HPDE6-E6E7 (cell line): ENCODE data around the gene GART.
"Not testable (repeated sequence)": the region's sequence is repeated elsewhere in the genome, so short reads cannot be mapped to it uniquely, and the experiment has no call there.

Experiments used
- DNase-seq: peaks from one replicate; pipeline ENCODE4 v3.0.0; 2011; ENCODE audit warnings: missing footprints; ENCODE audit errors: extremely low spot score

The GART gene

DNA sequence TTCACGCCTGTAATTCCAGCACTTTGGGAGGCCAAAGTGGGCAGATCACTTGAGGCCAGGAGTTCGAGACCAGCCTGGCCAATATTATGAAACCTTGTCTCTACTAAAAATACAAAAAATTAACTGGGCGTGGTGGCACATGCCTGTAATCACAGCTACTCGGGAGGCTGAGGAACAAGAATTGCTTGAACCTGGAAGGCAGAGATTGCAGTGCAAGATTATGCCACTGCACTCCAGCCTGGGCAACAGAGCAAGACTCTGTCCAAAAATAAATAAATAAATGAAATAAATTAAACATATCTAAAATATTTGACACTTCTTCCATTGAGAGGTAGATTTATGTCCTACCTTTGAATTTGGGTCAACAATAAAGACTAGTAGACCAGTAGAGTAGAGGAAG lies 72.7 kb downstream of the GART start:
- DNase-seq, result not testable (repeated sequence)

- DNase-seq, result no peak
These were observed 80.2 kb downstream of the GART start for GRCh38 chr21:33461538-33462250.

DNA sequence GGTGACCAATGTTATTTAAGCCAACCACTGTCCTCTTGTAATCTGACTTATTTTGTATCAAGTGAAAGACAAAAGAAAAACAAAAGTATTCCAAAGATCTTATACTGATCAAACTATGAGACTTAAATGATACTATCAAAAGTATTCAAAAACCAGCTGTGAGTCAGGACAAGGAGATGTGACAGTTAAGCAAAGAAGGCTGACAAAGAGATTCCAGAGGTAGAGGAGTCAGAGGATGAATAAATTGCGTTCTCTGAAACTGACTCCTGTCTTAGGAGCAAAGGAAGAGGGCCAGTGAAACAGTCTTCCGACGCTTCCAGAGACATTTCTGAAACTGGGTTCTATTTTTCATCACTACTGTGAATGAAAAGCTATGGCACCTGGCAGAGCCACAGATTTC lies 83.1 kb downstream of the GART start:
- no peak for DNase-seq

DNA sequence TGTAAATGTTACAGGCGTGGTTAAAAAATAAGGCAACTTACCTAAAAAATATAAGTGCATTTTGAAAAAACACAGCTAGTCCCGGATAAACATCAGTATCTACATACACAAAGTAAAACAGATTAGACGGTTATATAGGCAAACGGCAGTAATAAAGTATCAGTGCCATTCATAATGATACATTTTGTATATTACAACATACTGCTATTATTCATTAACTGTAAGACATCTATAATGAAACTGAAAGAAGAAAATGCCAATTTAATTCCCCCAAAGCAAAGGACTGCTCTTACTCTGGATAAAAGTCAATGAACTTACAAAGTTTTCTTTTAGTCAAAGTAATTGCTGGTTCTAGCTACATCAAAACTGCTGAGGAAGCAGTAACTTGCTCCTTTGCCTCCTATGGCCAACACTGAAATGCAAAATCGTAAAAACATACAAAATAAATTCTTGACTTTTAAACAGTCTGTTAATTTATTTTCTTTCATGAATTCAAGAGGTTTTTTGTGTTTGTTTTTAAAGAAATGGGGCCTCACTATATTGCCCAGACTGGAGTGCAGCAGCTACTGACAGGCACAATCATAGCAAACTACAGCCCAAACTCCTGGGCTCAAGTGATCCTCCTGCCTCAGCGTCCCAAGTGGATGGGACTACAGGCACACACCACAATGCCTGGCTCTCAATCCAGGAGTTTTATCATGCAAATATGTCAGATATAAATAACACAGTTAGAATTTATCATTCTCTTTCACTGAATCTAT lies 86.1 kb downstream of the GART start:
- DNase-seq, result no peak
